SU-DHL-6 (cell line): ENCODE data around the gene OR7G3.

Experiments
- EZH2phosphoT487 ChIP-seq: fragments of 200-600 bp; sonication (generic), shearing (Covaris generic); conservative IDR thresholded peaks from 2 replicates; pipeline ENCODE4 v1.6.1; 2018; ENCODE audit warnings: mild to moderate bottlenecking, antibody characterized with exemption, low read length, moderate library complexity, mixed read lengths
- TF ChIP-seq, protein P1 (sequence below): fragments of 200-600 bp; sonication (generic); IDR thresholded peaks from one replicate; pipeline ENCODE4 v1.5.1; 2017; ENCODE audit warnings: antibody characterized with exemption, mild to moderate bottlenecking, low read length, moderate library complexity; ENCODE audit not compliant: insufficient read depth, poor library complexity, severe bottlenecking

DNA sequence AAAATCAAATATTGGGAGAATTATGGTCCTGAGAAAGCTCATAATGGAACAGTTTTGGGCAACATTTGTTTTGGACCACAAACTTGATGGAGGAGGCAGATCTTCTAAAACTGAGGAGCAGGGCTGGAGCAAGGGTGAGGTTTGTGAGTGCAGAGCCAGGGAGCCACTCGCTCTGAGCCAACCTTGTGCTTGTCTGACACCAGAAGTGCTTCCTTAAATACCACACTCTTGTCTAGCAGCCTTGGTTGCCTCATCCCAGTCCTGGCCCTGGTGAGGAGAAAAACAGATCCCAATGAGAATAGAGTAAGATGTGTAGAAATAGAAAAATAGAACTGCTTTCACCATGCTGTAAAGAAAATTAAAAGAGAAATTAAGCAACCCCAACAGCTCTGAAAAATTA is 20.1 kb upstream of the OR7G3 start:
- TF ChIP-seq, protein P1, sequence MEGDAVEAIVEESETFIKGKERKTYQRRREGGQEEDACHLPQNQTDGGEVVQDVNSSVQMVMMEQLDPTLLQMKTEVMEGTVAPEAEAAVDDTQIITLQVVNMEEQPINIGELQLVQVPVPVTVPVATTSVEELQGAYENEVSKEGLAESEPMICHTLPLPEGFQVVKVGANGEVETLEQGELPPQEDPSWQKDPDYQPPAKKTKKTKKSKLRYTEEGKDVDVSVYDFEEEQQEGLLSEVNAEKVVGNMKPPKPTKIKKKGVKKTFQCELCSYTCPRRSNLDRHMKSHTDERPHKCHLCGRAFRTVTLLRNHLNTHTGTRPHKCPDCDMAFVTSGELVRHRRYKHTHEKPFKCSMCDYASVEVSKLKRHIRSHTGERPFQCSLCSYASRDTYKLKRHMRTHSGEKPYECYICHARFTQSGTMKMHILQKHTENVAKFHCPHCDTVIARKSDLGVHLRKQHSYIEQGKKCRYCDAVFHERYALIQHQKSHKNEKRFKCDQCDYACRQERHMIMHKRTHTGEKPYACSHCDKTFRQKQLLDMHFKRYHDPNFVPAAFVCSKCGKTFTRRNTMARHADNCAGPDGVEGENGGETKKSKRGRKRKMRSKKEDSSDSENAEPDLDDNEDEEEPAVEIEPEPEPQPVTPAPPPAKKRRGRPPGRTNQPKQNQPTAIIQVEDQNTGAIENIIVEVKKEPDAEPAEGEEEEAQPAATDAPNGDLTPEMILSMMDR: no peak
- TF ChIP-seq EZH2phosphoT487: no peak
